Esophagus muscularis mucosa (tissue), 4 donors: ENCODE data around the gene UPF1.

Experiments used
- CTCF ChIP-seq, 3 experiments: fragments of 200-600 bp in 2 of 3; fragments of 450-650 bp in 1 of 3; sonication (generic) in 2 of 3; IDR thresholded peaks; one replicate each; pipeline ENCODE4 v1.5.1; 2017 to 2019; ENCODE audit warnings: antibody characterized with exemption in 3 of 3, mild to moderate bottlenecking in 2 of 3, moderate library complexity in 1 of 3
- EP300 ChIP-seq: sonication (generic); formaldehyde crosslinking; IDR thresholded peaks from one replicate; pipeline ENCODE4 v1.6.1; 2017; ENCODE audit warnings: antibody characterized with exemption
- POLR2A ChIP-seq: fragments of 450-650 bp; IDR thresholded peaks from one replicate; pipeline ENCODE4 v1.6.1; 2017; ENCODE audit warnings: antibody characterized with exemption, moderate library complexity, mild to moderate bottlenecking, low read depth
- POLR2AphosphoS5 ChIP-seq, 2 donors: sonication (generic); formaldehyde crosslinking; IDR thresholded peaks; one replicate each; pipeline ENCODE4 v1.6.1; 2017; ENCODE audit warnings: antibody characterized with exemption in 2 of 2

DNA sequence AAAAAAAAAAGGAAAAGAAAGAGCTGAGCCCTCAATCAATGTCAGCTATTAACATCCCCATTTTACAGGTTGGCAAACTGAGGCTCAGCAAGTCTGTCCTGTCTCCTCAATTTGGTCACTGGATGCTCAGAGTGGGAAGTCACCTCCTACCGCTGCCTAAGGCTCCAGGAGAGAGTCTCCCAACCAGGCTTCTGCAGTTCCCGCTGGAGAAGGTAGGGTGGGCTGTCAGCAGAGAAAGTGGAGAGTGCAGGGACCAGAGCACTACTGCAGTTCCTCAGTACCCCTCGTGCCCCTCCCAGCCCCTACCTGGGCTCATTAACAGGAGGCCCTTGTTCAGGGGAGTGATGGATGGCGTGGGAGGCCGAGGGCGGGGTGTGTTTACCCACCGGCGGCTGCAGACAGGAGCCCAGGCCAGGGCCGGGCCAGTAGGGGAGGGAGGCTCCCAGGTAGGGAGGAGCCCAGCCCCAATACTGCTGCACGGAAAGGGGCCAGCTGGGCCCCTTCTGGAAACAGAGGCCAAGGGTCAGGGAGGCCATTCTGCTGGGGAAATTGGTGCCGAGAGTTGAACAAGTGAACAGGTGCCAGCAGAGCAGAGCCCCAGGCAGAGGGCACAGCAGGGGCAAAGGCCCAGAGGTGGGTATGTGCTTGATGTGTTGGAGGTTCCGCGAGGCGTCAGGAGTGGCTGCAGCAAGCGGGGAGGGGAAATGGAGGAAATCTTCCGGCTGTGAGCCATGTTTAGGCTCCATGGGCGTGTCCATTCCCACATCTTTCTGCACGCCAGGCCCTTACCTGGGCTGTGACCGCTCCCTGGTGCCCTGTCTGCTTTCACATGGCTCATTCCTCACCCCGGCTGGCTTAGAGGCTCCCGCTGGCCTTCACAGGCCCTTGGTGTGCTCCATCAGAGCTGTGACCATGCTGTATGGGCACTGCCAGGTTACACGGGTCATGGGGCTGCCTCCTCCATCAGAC is 33.1 kb upstream of the UPF1 start:
- TF ChIP-seq EP300 (no peak), CTCF (IDR thresholded peaks at IDR 0.05) (no peak), POLR2A (no peak), POLR2AphosphoS5 (IDR thresholded peaks at IDR 0.05) (no peak)
